ENCODE measurements around the gene EAF1. TPM values are rescaled to one million over a fixed set of nuclear protein-coding genes. Genes with fewer than 3 reads are reported as not detected.

EAF1 gene
- total and polyA plus RNA-seq, 2 of the 8 experiments (the other 6 are each of a cell fraction or from before 2014, with no cell fraction given), result 13.9 to 26.8 TPM

DNA sequence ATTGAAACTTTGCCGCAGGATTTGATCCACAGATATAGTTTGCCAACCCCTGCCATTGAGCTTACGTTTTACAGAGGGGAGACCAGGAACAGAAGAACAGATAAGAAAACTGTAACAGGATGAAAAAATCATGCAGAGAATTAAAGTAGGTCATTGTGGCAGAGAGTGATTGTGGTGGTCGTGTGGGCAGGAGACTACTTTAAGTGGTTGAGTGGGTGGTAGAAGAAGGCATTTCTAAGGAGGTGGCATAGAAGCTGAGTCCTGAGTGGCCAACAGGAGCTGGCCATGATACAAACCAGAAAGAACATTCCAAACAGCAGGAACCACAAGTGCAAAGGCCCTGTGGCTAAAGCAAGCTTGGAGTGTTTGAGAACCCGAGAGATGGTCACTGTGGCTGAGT lies 59.6 kb downstream of the EAF1 start (continued):
- no peak for TF ChIP-seq FOSL1 (IDR thresholded peaks at IDR 0.05; ENCODE audit: insufficient read depth, low read depth, low read length)
- TF ChIP-seq, protein P1, sequence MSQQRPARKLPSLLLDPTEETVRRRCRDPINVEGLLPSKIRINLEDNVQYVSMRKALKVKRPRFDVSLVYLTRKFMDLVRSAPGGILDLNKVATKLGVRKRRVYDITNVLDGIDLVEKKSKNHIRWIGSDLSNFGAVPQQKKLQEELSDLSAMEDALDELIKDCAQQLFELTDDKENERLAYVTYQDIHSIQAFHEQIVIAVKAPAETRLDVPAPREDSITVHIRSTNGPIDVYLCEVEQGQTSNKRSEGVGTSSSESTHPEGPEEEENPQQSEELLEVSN (IDR thresholded peaks at IDR 0.05), result no peak

Measured in H1 (cell line).